K562 (cell line): ENCODE results near the gene LMO7. TPM values are rescaled to one million over a fixed set of nuclear protein-coding genes. Genes with fewer than 3 reads are reported as not detected.

Experiments used
- CREB1 ChIP-seq, 2 experiments: sonication (generic) in 1 of 2; formaldehyde crosslinking in 1 of 2; IDR thresholded peaks; 2 replicates each; pipeline versions ENCODE4 v1.6.1 to v1.8.0; 2012 to 2022; ENCODE audit warnings: inconsistent platforms in 1 of 2, mild to moderate bottlenecking in 1 of 2, missing genetic modification reagents in 1 of 2, moderate library complexity in 1 of 2
- HIVEP1 ChIP-seq: fragments of 250-450 bp; sonication (Bioruptor Pico); IDR thresholded peaks from 2 replicates; pipeline ENCODE4 v1.4.0; 2020; ENCODE audit warnings: mild to moderate bottlenecking
- ZNF184 ChIP-seq: sonication (generic); formaldehyde crosslinking; IDR thresholded peaks from 2 replicates; pipeline ENCODE4 v1.5.0; 2020; ENCODE audit warnings: missing genetic modification reagents
- ZNF318 ChIP-seq, 2 experiments: fragments of 450-650 bp; IDR thresholded peaks; 2 replicates each; pipeline ENCODE4 v1.6.1; 2016; ENCODE audit warnings: mild to moderate bottlenecking in 2 of 2, borderline replicate concordance in 1 of 2, low read depth in 1 of 2, moderate library complexity in 1 of 2
- polyA plus RNA-seq, 8 experiments: library from polyadenylated mRNA; depleted of rRNA in 4 of 8; stranded (reverse) in 5 of 8; unstranded in 3 of 8; fragments of >200 nt; fragmentation: Nextera tagmentation in 2 of 8; fragmentation: Illumina TruSeq in 1 of 8; extraction: Ambion mirVana in 2 of 8; extraction: Trizol in 1 of 8; gene quantifications; 2 replicates each; pipeline versions ENCODE4 v1.2.1 to v1.2.3, GENCODE V29; 2011 to 2014; ENCODE audit warnings: inconsistent platforms in 1 of 8, missing spikeins in 1 of 8
- total RNA-seq, 7 experiments: library from RNA; depleted of rRNA in 6 of 7; stranded (reverse); fragments of >200 nt in 6 of 7; fragmentation: Illumina TruSeq in 2 of 7; extraction: Trizol in 2 of 7; gene quantifications; 2 replicates each; pipeline versions ENCODE4 v1.2.1 to v1.2.3, GENCODE V29; 2011 to 2021; ENCODE audit warnings: low replicate concordance in 1 of 7
- TF ChIP-seq, protein P1 (sequence below): sonication (generic); formaldehyde crosslinking; IDR thresholded peaks from 2 replicates; pipeline ENCODE4 v1.4.0; 2020; ENCODE audit warnings: mild to moderate bottlenecking, missing genetic modification reagents

LMO7 gene
- total and polyA plus RNA-seq, 9 of the 15 experiments (the other 6 are each of a cell fraction or from before 2014, with no cell fraction given), result 0.42 to 4.3 (median 1.7) TPM

GRCh38 chr13:75784003-75784402 is 147.9 kb downstream of the LMO7 start (continued):
- no peak for TF ChIP-seq ZNF318 (IDR thresholded peaks at IDR 0.05; ENCODE audit: borderline replicate concordance in 1 of 2, low read depth in 1 of 2)
- no peak for TF ChIP-seq CREB1 (IDR thresholded peaks at IDR 0.05)
- TF ChIP-seq CREB1 (CRISPR knock-in tag; IDR thresholded peaks at IDR 0.05), result no peak
- TF ChIP-seq ZNF184 (CRISPR knock-in tag), result no peak
- TF ChIP-seq HIVEP1, result no peak
- TF ChIP-seq, protein P1, sequence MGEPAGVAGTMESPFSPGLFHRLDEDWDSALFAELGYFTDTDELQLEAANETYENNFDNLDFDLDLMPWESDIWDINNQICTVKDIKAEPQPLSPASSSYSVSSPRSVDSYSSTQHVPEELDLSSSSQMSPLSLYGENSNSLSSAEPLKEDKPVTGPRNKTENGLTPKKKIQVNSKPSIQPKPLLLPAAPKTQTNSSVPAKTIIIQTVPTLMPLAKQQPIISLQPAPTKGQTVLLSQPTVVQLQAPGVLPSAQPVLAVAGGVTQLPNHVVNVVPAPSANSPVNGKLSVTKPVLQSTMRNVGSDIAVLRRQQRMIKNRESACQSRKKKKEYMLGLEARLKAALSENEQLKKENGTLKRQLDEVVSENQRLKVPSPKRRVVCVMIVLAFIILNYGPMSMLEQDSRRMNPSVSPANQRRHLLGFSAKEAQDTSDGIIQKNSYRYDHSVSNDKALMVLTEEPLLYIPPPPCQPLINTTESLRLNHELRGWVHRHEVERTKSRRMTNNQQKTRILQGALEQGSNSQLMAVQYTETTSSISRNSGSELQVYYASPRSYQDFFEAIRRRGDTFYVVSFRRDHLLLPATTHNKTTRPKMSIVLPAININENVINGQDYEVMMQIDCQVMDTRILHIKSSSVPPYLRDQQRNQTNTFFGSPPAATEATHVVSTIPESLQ (CRISPR knock-in tag), result no peak
